K562 (cell line): ENCODE results near the gene RABGAP1L.

Experiments
- BACH1 ChIP-seq: fragments of 200-800 bp; sonication (Bioruptor generic); IDR thresholded peaks from 2 replicates; pipeline ENCODE4 v1.6.1; 2016; ENCODE audit warnings: missing genetic modification characterization, missing compliant biosample characterization
- CTCF ChIP-seq, 3 experiments: IDR thresholded peaks in 2 of 3; conservative IDR thresholded peaks in 1 of 3; 2 replicates each; pipeline ENCODE4 v1.5.1; 2011 to 2012; ENCODE audit warnings: low read length in 3 of 3, mild to moderate bottlenecking in 3 of 3, control low read depth in 2 of 3, improper control_type of control experiment in 1 of 3, inconsistent platforms in 1 of 3, low read depth in 1 of 3, mixed read lengths in 1 of 3, moderate library complexity in 1 of 3; ENCODE audit not compliant: insufficient read depth in 2 of 3
- HDAC2 ChIP-seq: fragments of 450-650 bp; IDR thresholded peaks from 2 replicates; pipeline ENCODE4 v1.6.1; 2016; ENCODE audit warnings: mild to moderate bottlenecking
- HMG20B ChIP-seq: fragments of 250-450 bp; sonication (Bioruptor Pico); IDR thresholded peaks from 2 replicates; pipeline ENCODE4 v1.5.0; 2021; ENCODE audit warnings: mild to moderate bottlenecking
- NCOA2 ChIP-seq, 2 experiments: fragments of 450-650 bp; IDR thresholded peaks; 2 replicates each; pipeline ENCODE4 v1.6.1; 2018; ENCODE audit warnings: mild to moderate bottlenecking in 2 of 2, moderate library complexity in 1 of 2; ENCODE audit not compliant: partially characterized antibody in 2 of 2
- NFATC3 ChIP-seq: fragments of 450-650 bp; IDR thresholded peaks from 2 replicates; pipeline ENCODE4 v1.6.1; 2017; ENCODE audit warnings: mild to moderate bottlenecking
- NR2C2 ChIP-seq, 2 experiments: fragments of 200-800 bp in 1 of 2; sonication (Bioruptor generic) in 1 of 2; sonication (generic) in 1 of 2; formaldehyde crosslinking in 1 of 2; IDR thresholded peaks; 2 replicates each; pipeline versions ENCODE4 v1.6.1 to v1.8.0; 2016 to 2022; ENCODE audit warnings: mild to moderate bottlenecking in 1 of 2, missing compliant biosample characterization in 1 of 2, missing genetic modification characterization in 1 of 2, missing genetic modification reagents in 1 of 2
- SPI1 ChIP-seq: IDR thresholded peaks from 2 replicates; pipeline ENCODE4 v1.6.1; 2011; ENCODE audit warnings: low read depth, low read length, control low read depth, borderline replicate concordance
- ZSCAN29 ChIP-seq: fragments of 450-650 bp; IDR thresholded peaks from 2 replicates; pipeline ENCODE4 v1.6.1; 2017
- TF ChIP-seq, protein P1 (sequence below), 3 experiments: fragments of 200-800 bp in 1 of 3; fragments of 250-450 bp in 1 of 3; fragments of 450-650 bp in 1 of 3; sonication (Bioruptor Pico) in 1 of 3; sonication (Bioruptor generic) in 1 of 3; formaldehyde crosslinking in 1 of 3; IDR thresholded peaks; 2 replicates each; pipeline versions ENCODE4 v1.6.1 to v1.8.0; 2016 to 2022; ENCODE audit warnings: mild to moderate bottlenecking in 2 of 3, missing genetic modification characterization in 2 of 3, missing compliant biosample characterization in 1 of 3, moderate library complexity in 1 of 3

DNA sequence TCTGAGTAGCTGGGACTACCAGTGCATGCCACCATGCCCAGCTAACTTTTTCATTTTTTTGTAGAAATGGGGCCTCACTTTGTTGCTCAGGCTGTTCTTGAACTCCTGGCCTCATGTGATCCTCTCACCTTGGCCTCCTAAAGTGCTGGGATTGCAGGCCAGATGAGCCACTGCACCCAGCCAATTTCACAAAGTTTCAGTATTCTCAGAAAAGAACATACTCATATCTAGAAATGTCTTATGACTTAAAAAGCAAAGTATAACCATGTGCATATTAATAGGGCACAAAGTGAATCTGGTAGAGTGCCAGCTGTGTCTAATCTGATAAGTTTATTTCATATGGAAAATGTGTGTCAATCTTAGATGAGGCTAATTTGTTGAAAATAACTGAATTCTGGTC lies 752.9 kb downstream of the RABGAP1L start:
- TF ChIP-seq CTCF (IDR thresholded peaks at IDR 0.05 in 2 of 3, conservative IDR thresholded peaks at IDR 0.05 in 1 of 3; ENCODE audit: insufficient read depth in 2 of 3, low read depth in 1 of 3, low read length in 3 of 3) (no peak), HMG20B (no peak), NCOA2 (IDR thresholded peaks at IDR 0.05; ENCODE audit: partially characterized antibody in 2 of 2) (no peak), BACH1 (tag) (no peak), HDAC2 (no peak), SPI1 (no peak), NFATC3 (no peak), ZSCAN29 (no peak), NR2C2 (CRISPR knock-in tag; IDR thresholded peaks at IDR 0.05) (no peak), NR2C2 (tag; IDR thresholded peaks at IDR 0.05) (no peak)
- TF ChIP-seq, protein P1, sequence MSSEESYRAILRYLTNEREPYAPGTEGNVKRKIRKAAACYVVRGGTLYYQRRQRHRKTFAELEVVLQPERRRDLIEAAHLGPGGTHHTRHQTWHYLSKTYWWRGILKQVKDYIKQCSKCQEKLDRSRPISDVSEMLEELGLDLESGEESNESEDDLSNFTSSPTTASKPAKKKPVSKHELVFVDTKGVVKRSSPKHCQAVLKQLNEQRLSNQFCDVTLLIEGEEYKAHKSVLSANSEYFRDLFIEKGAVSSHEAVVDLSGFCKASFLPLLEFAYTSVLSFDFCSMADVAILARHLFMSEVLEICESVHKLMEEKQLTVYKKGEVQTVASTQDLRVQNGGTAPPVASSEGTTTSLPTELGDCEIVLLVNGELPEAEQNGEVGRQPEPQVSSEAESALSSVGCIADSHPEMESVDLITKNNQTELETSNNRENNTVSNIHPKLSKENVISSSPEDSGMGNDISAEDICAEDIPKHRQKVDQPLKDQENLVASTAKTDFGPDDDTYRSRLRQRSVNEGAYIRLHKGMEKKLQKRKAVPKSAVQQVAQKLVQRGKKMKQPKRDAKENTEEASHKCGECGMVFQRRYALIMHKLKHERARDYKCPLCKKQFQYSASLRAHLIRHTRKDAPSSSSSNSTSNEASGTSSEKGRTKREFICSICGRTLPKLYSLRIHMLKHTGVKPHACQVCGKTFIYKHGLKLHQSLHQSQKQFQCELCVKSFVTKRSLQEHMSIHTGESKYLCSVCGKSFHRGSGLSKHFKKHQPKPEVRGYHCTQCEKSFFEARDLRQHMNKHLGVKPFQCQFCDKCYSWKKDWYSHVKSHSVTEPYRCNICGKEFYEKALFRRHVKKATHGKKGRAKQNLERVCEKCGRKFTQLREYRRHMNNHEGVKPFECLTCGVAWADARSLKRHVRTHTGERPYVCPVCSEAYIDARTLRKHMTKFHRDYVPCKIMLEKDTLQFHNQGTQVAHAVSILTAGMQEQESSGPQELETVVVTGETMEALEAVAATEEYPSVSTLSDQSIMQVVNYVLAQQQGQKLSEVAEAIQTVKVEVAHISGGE (CRISPR knock-in tag; IDR thresholded peaks at IDR 0.05), result no peak
